Left ventricle myocardium inferior (tissue), 1 donor: ENCODE data around the gene PDE11A. TPM values are rescaled to one million over a fixed set of nuclear protein-coding genes. Genes with fewer than 3 reads are reported as not detected.

Source experiments
- DNase-seq: peaks from one replicate; pipeline ENCODE4 v3.0.0-alpha.2; 2020
- H3K27ac ChIP-seq: fragments of 200-600 bp; replicated peaks from 2 replicates; pipeline ENCODE4 v1.8.0; 2021
- H3K27me3 ChIP-seq: fragments of 200-600 bp; 2 replicates; pipeline ENCODE4 v1.8.0; 2021; ENCODE audit warnings: low read depth
- H3K36me3 ChIP-seq: fragments of 200-600 bp; 2 replicates; pipeline ENCODE4 v1.8.0; 2021
- H3K4me1 ChIP-seq: fragments of 200-600 bp; 2 replicates; pipeline ENCODE4 v1.8.0; 2021
- H3K4me3 ChIP-seq: fragments of 200-600 bp; 2 replicates; pipeline ENCODE4 v1.8.0; 2021; ENCODE audit warnings: mild to moderate bottlenecking, moderate library complexity
- H3K9me3 ChIP-seq: fragments of 200-600 bp; replicated peaks from 2 replicates; pipeline ENCODE4 v1.8.0; 2021
- CTCF ChIP-seq: fragments of 200-600 bp; IDR thresholded peaks from 2 replicates; pipeline ENCODE4 v1.8.0; 2021; ENCODE audit warnings: antibody characterized with exemption, mild to moderate bottlenecking, borderline replicate concordance
- intact Hi-C: fragments of 100-400 bp; cut with micrococcal nuclease; formaldehyde crosslinking; loops from one replicate; pipeline ENCODE4 v1.11.0; 2022
- total RNA-seq: library from RNA; stranded (reverse); fragmentation: NEBNext Ultra II Directional; extraction: Animal tissue kit (Norgen Biotek cat#: 25700); gene quantifications from one replicate; pipeline ENCODE4 v1.2.1, GENCODE V29; 2021
- donor health status: DM: no; HTN: yes; CAD: no; lungs with severe emphysema.

PDE11A gene
- total RNA-seq, 1 donor from 2014 or later: 2.5 TPM

GRCh38 chr2:177882501-177882900 is 190.1 kb downstream of the PDE11A start:
- Histone ChIP-seq H3K36me3 (no peaks in the 10 kb centered on the region), H3K4me1 (peaks cover 30% of the 10 kb centered on the region), H3K27ac (peak overlapping the region; percentile 71), H3K4me3 (no peak overlapping the region), H3K27me3 (no peaks in the 10 kb centered on the region), H3K9me3 (peaks cover 7% of the 10 kb centered on the region)
- no peak for DNase-seq
- TF ChIP-seq CTCF: no peak
- intact Hi-C loops: no loop called here

GRCh38 chr2:177881921-177882320 is 190.7 kb downstream of the PDE11A start:
- H3K9me3 ChIP-seq: peaks cover 7% of the 10 kb centered on the region
- no peak for DNase-seq
- no peaks in the 10 kb centered on the region for H3K27me3 ChIP-seq
- no peak for TF ChIP-seq CTCF
- intact Hi-C loops: no loop called here
- H3K36me3 ChIP-seq: no peaks in the 10 kb centered on the region
- peak overlapping the region; percentile 71 for H3K27ac ChIP-seq
- no peak overlapping the region for H3K4me3 ChIP-seq
- H3K4me1 ChIP-seq: peaks cover 30% of the 10 kb centered on the region

GRCh38 chr2:177881008-177881747 is 191.4 kb downstream of the PDE11A start:
- Histone ChIP-seq H3K4me1 (peaks cover 30% of the 10 kb centered on the region), H3K9me3 (peaks cover 7% of the 10 kb centered on the region), H3K36me3 (no peaks in the 10 kb centered on the region), H3K27ac (peak overlapping the region; percentile 71), H3K27me3 (no peaks in the 10 kb centered on the region), H3K4me3 (no peak overlapping the region)
- intact Hi-C loops: no loop called here
- DNase-seq: no peak
- TF ChIP-seq CTCF: no peak

GRCh38 chr2:177880285-177880684 is 192.3 kb downstream of the PDE11A start:
- DNase-seq: no peak
- intact Hi-C loops: no loop called here
- Histone ChIP-seq H3K4me1 (peaks cover 30% of the 10 kb centered on the region), H3K36me3 (no peaks in the 10 kb centered on the region), H3K4me3 (no peak overlapping the region), H3K27ac (peak overlapping the region; percentile 71), H3K27me3 (no peaks in the 10 kb centered on the region), H3K9me3 (peaks cover 7% of the 10 kb centered on the region)
- no peak for TF ChIP-seq CTCF

GRCh38 chr2:177876950-177877349 is 195.6 kb downstream of the PDE11A start:
- no peaks in the 10 kb centered on the region for H3K27me3 ChIP-seq
- intact Hi-C loops: no loop called here
- no peak for DNase-seq
- H3K4me3 ChIP-seq: no peak overlapping the region
- no peaks in the 10 kb centered on the region for H3K36me3 ChIP-seq
- peaks cover 7% of the 10 kb centered on the region for H3K9me3 ChIP-seq
- H3K4me1 ChIP-seq: peaks cover 18% of the 10 kb centered on the region
- no peak overlapping the region for H3K27ac ChIP-seq
- TF ChIP-seq CTCF: no peak
